HPDE6-E6E7 (cell line): ENCODE results near the gene PLEKHN1.
A peak's percentile ranks its signal among the peaks of the same experiment; 100 is the strongest.
"Not testable (repeated sequence)": the region's sequence is repeated elsewhere in the genome, so short reads cannot be mapped to it uniquely, and the experiment has no call there.

Source experiments
- DNase-seq: peaks from one replicate; pipeline ENCODE4 v3.0.0; 2011; ENCODE audit warnings: missing footprints; ENCODE audit errors: extremely low spot score

The PLEKHN1 gene

GRCh38 chr1:975896-976683 is 9.8 kb downstream of the PLEKHN1 start:
- peak; percentile 86 for DNase-seq

- DNase-seq, result not testable (repeated sequence)
Observed at GRCh38 chr1:976791-977190, 10.5 kb downstream of the PLEKHN1 start.

- DNase-seq, result no peak
Observed at GRCh38 chr1:978069-978834, 12.0 kb downstream of the PLEKHN1 start.

- no peak for DNase-seq
Observed at GRCh38 chr1:978835-979743, 12.8 kb downstream of the PLEKHN1 start.

- no peak for DNase-seq
Observed at GRCh38 chr1:979744-980072, 13.4 kb downstream of the PLEKHN1 start.

GRCh38 chr1:980137-980571 is 13.9 kb downstream of the PLEKHN1 start:
- DNase-seq, result no peak

- DNase-seq, result no peak
Observed at GRCh38 chr1:980602-981395, 14.5 kb downstream of the PLEKHN1 start.

GRCh38 chr1:981491-981954 is 15.2 kb downstream of the PLEKHN1 start:
- no peak for DNase-seq

- no peak for DNase-seq
Observed at GRCh38 chr1:981955-982558, 15.8 kb downstream of the PLEKHN1 start, which contains the start of gene PERM1. Gene PERM1 (minus strand): TSS chr1:982093. CDS start chr1:981029, 1,064 bp downstream.

GRCh38 chr1:982765-983436 is 16.6 kb downstream of the PLEKHN1 start:
- DNase-seq, result no peak

GRCh38 chr1:983798-984475 is 17.7 kb downstream of the PLEKHN1 start:
- no peak for DNase-seq

GRCh38 chr1:984476-984814 is 18.2 kb downstream of the PLEKHN1 start:
- no peak for DNase-seq

- no peak for DNase-seq
Observed at GRCh38 chr1:985126-985525, 18.8 kb downstream of the PLEKHN1 start.

- DNase-seq, result not testable (repeated sequence)
Observed at GRCh38 chr1:988061-988460, 21.8 kb downstream of the PLEKHN1 start.

- DNase-seq, result not testable (repeated sequence)
Observed at GRCh38 chr1:991275-991674, 25.0 kb downstream of the PLEKHN1 start.

- no peak for DNase-seq
Observed at GRCh38 chr1:991895-992294, 25.6 kb downstream of the PLEKHN1 start.

GRCh38 chr1:992362-992761 is 26.1 kb downstream of the PLEKHN1 start:
- DNase-seq, result no peak

GRCh38 chr1:993379-993995 is 27.2 kb downstream of the PLEKHN1 start:
- no peak for DNase-seq

- not testable (repeated sequence) for DNase-seq
Observed at GRCh38 chr1:994546-994945, 28.3 kb downstream of the PLEKHN1 start.
